HG03097 (cell line): ENCODE measurements around the gene SHMT2.
A peak's percentile ranks its signal among the peaks of the same experiment; 100 is the strongest.

ENCODE experiments used
- ATAC-seq: cut with Tn5 transposase; IDR thresholded peaks from one replicate; pipeline ENCODE4 v1.9.1; 2021; ENCODE audit not compliant: unreplicated experiment, low FRiP score

Gene SHMT2

GRCh38 chr12:57237932-57238853 lies 8.7 kb downstream of the SHMT2 start:
- ATAC-seq, result no peak

GRCh38 chr12:57238854-57239554 lies 9.5 kb downstream of the SHMT2 start:
- peak; percentile 47 for ATAC-seq

- ATAC-seq, result no peak
Observed at GRCh38 chr12:57239587-57240065, 10.1 kb downstream of the SHMT2 start.

GRCh38 chr12:57240066-57240921 lies 10.8 kb downstream of the SHMT2 start:
- no peak for ATAC-seq

- no peak for ATAC-seq
Observed at GRCh38 chr12:57240926-57241401, 11.5 kb downstream of the SHMT2 start.

GRCh38 chr12:57241402-57242310 lies 12.1 kb downstream of the SHMT2 start:
- no peak for ATAC-seq

- ATAC-seq, result no peak
Observed at GRCh38 chr12:57242329-57242690, 12.8 kb downstream of the SHMT2 start.

GRCh38 chr12:57242691-57243454 lies 13.4 kb downstream of the SHMT2 start:
- no peak for ATAC-seq

GRCh38 chr12:57243521-57244311 lies 14.2 kb downstream of the SHMT2 start:
- ATAC-seq, result no peak

GRCh38 chr12:57244312-57244696 lies 14.8 kb downstream of the SHMT2 start:
- no peak for ATAC-seq

GRCh38 chr12:57247041-57247440 lies 17.5 kb downstream of the SHMT2 start:
- no peak for ATAC-seq

- ATAC-seq, result no peak
Observed at GRCh38 chr12:57248934-57249742, 19.6 kb downstream of the SHMT2 start.

- no peak for ATAC-seq
Observed at GRCh38 chr12:57250541-57250940, 21.0 kb downstream of the SHMT2 start.

- ATAC-seq, result no peak
Observed at GRCh38 chr12:57250956-57251355, 21.4 kb downstream of the SHMT2 start, which contains the start of gene STAC3. Gene STAC3, minus strand, starts transcription at chr12:57251187. Its CDS starts 1,551 bp downstream, at chr12:57249636.

GRCh38 chr12:57254506-57255280 lies 25.2 kb downstream of the SHMT2 start:
- no peak for ATAC-seq

GRCh38 chr12:57255916-57256315 lies 26.4 kb downstream of the SHMT2 start:
- ATAC-seq, result no peak
